Stimulated activated CD4-positive, alpha-beta T cell treated with anti-CD3 and anti-CD28 coated beads, Interleukin-1b, Interleukin-23, amount 100 ng/mL, for 48 hours (primary cell): ENCODE data around the gene ITGB7.

Source experiments
- DNase-seq: peaks from one replicate; pipeline ENCODE4 v3.0.0-alpha.2; 2020

Gene ITGB7

GRCh38 chr12:53207042-53207441 lies at the start of gene ITGB7:
ITGB7 (minus strand) TSS chr12:53207251; CDS start chr12:53200443, 6,808 bp downstream.
- peak; percentile 63 for DNase-seq

GRCh38 chr12:53255996-53256395 lies 48.9 kb upstream of the ITGB7 start:
- no peak for DNase-seq

- no peak for DNase-seq
These were observed 47.9 kb upstream of the ITGB7 start for GRCh38 chr12:53254816-53255545.

GRCh38 chr12:53253298-53253697 lies 46.2 kb upstream of the ITGB7 start:
- DNase-seq, result no peak

- no peak for DNase-seq
These were observed 45.4 kb upstream of the ITGB7 start for GRCh38 chr12:53252349-53252916.

GRCh38 chr12:53251477-53252348 lies 44.7 kb upstream of the ITGB7 start:
- peak; percentile 69 for DNase-seq

GRCh38 chr12:53245286-53245685 lies 38.2 kb upstream of the ITGB7 start:
- DNase-seq, result no peak

- DNase-seq, result no peak
These were observed 37.3 kb upstream of the ITGB7 start for GRCh38 chr12:53244337-53244736.

GRCh38 chr12:53241623-53242412 lies 34.8 kb upstream of the ITGB7 start:
- DNase-seq, result no peak

- DNase-seq, result no peak
These were observed 32.7 kb upstream of the ITGB7 start for GRCh38 chr12:53239643-53240258.

GRCh38 chr12:53236443-53237111 lies 29.5 kb upstream of the ITGB7 start:
- no peak for DNase-seq

GRCh38 chr12:53235742-53236442 lies 28.8 kb upstream of the ITGB7 start:
- no peak for DNase-seq

- DNase-seq, result no peak
These were observed 28.1 kb upstream of the ITGB7 start for GRCh38 chr12:53235164-53235563.

GRCh38 chr12:53234271-53234914 lies 27.3 kb upstream of the ITGB7 start:
- DNase-seq, result no peak

- DNase-seq, result no peak
These were observed 26.6 kb upstream of the ITGB7 start for GRCh38 chr12:53233671-53234121.

- no peak for DNase-seq
These were observed 25.8 kb upstream of the ITGB7 start for GRCh38 chr12:53232646-53233461.

GRCh38 chr12:53231921-53232645 lies 25.0 kb upstream of the ITGB7 start, which contains the start of gene RARG:
RARG (minus strand) TSS chr12:53232209; CDS start chr12:53227545, 4,664 bp downstream.
- DNase-seq, result peak; percentile 63

- DNase-seq, result no peak
These were observed 24.5 kb upstream of the ITGB7 start for GRCh38 chr12:53231671-53231920.
